Measurements from ENCODE around the gene CDH23. TPM values are rescaled to one million over a fixed set of nuclear protein-coding genes. Genes with fewer than 3 reads are reported as not detected.

The CDH23 gene
- total and polyA plus RNA-seq, 10 of the 15 experiments (the other 5 are each of a cell fraction or from before 2014, with no cell fraction given) = 0.09 to 0.40 (median 0.15) TPM; not detected in 1

- TF ChIP-seq BMI1 (IDR thresholded peaks at IDR 0.05; ENCODE audit: borderline replicate concordance) = no peak
- TF ChIP-seq SMC3 (IDR thresholded peaks at IDR 0.05; ENCODE audit: borderline replicate concordance, low read length) = no peak
- no peak for TF ChIP-seq ZBTB4 (CRISPR knock-in tag; IDR thresholded peaks at IDR 0.05)
- TF ChIP-seq FOXM1 (IDR thresholded peaks at IDR 0.05; ENCODE audit: low read depth, low read length) = no peak
- no peak for TF ChIP-seq STAT1 (conservative IDR thresholded peaks at IDR 0.05)
Observed at GRCh38 chr10:71363936-71364335, 32.8 kb upstream of the CDH23 start (continued).

GRCh38 chr10:71365366-71365765, 31.4 kb upstream of the CDH23 start:
- ChIA-PET CTCF (interaction anchor here (0.6 to 2.2 kb wide), 7 partner anchors 10 to 411 kb away, joined by 3 to 6 read pairs (median 4); partner anchors contain the start of gene SLC29A3), SMC1A (ENCODE audit: uncharacterized antibody, unreplicated experiment) (interaction anchor here (1.4 kb wide), 1 partner anchor 28 kb away, joined by 3 read pairs; no protein-coding TSS in a partner anchor), RAD21 (ENCODE audit: unreplicated experiment) (interaction anchor here (1.0 kb wide), 1 partner anchor 494 kb away, joined by 3 read pairs; no protein-coding TSS in a partner anchor), POLR2A (no interaction called here)
- Histone ChIP-seq H4K20me1 (ENCODE audit: control insufficient read depth, insufficient read depth) (no peaks in the 10 kb centered on the region), H3K4me2 (ENCODE audit: control insufficient read depth, insufficient read depth) (no peak overlapping the region), H3K4me1 (ENCODE audit: control insufficient read depth, insufficient read depth, low read length) (peaks cover 12% of the 10 kb centered on the region), H3K36me3 (ENCODE audit: control insufficient read depth in 2 of 2, insufficient read depth in 2 of 2, low read length in 1 of 2) (no peaks in the 10 kb centered on the region; a peak in 1 of 4 replicates), H3K79me2 (ENCODE audit: control insufficient read depth, insufficient read depth, low read length) (no peaks in the 10 kb centered on the region), H2AFZ (ENCODE audit: control insufficient read depth, low read depth, low read length) (no peak overlapping the region), H3K27ac (ENCODE audit: control insufficient read depth, insufficient read depth) (no peak overlapping the region), H3K9me3 (replicated peaks; ENCODE audit: control insufficient read depth, insufficient read depth, low read length) (no peaks in the 10 kb centered on the region), H3K4me3 (no peak overlapping the region), H3K27me3 (replicated peaks in 1 of 2; ENCODE audit: control insufficient read depth in 2 of 2, insufficient read depth in 2 of 2, low read length in 1 of 2) (no peaks in the 10 kb centered on the region), H3K9ac (ENCODE audit: control insufficient read depth, insufficient read depth, low read length) (no peak overlapping the region)
- no peak for FAIRE-seq
- ATAC-seq = no peak
- no TSS peak for BruUV-seq (replicated peaks)
- in situ Hi-C loops (cut with MboI) = no loop called here
- WGBS (ENCODE audit: insufficient coverage, insufficient replicate concordance, low lambda C conversion rate, missing lambda C conversion rate) = 75% methylated on average over 6 of the region's 6 CpGs
- intact Hi-C loops (cut with micrococcal nuclease; ENCODE audit: unreplicated experiment) = no loop called here
- no peak for DNase-seq (ENCODE audit: low read depth, low spot score)
- TF ChIP-seq SKIL (IDR thresholded peaks at IDR 0.05; ENCODE audit: low read depth, poor library complexity, severe bottlenecking) (no peak), CHD1 (IDR thresholded peaks at IDR 0.05; ENCODE audit: low read depth, low read length) (no peak), ASH2L (IDR thresholded peaks at IDR 0.05; ENCODE audit: borderline replicate concordance, low read depth) (no peak), EZH2 (IDR thresholded peaks at IDR 0.05; ENCODE audit: borderline replicate concordance, control insufficient read depth, low read depth, low read length) (no peak), REST (IDR thresholded peaks at IDR 0.05; ENCODE audit: low read depth, low read length) (no peak)

Measured in GM12878 (cell line).